Vagina (tissue), 2 donors: ENCODE data around the gene ZNF782. TPM values are rescaled to one million over a fixed set of nuclear protein-coding genes. Genes with fewer than 3 reads are reported as not detected.
"Not testable (repeated sequence)": the region's sequence is repeated elsewhere in the genome, so short reads cannot be mapped to it uniquely, and the experiment has no call there.

Experiments used
- DNase-seq, 2 donors: peaks; one replicate each; pipeline ENCODE4 v3.0.0-alpha.2; 2017; ENCODE audit errors: extremely low spot score in 2 of 2
- H3K27ac ChIP-seq: fragments of 200-600 bp; sonication (generic); one replicate; pipeline ENCODE4 v1.5.1; 2019
- H3K27me3 ChIP-seq: fragments of 200-600 bp; sonication (generic); one replicate; pipeline ENCODE4 v1.5.1; 2019
- H3K36me3 ChIP-seq, 2 donors: fragments of 200-600 bp; sonication (generic); one replicate each; pipeline ENCODE4 v1.5.1; 2017 to 2019
- H3K4me1 ChIP-seq: fragments of 200-600 bp; sonication (generic); one replicate; pipeline ENCODE4 v1.5.1; 2019
- H3K4me3 ChIP-seq, 2 donors: fragments of 200-600 bp; sonication (generic); 1 replicate in 1 of 2; 2 replicates in 1 of 2; pipeline ENCODE4 v1.5.1; 2016 to 2019
- H3K9me3 ChIP-seq: fragments of 200-600 bp; sonication (generic); one replicate; pipeline ENCODE4 v1.5.1; 2019
- CTCF ChIP-seq, 3 experiments: fragments of 450-650 bp in 2 of 3; fragments of 200-600 bp in 1 of 3; sonication (generic) in 1 of 3; IDR thresholded peaks; one replicate each; pipeline ENCODE4 v1.5.1; 2017 to 2019; ENCODE audit warnings: antibody characterized with exemption in 3 of 3, mild to moderate bottlenecking in 2 of 3, moderate library complexity in 2 of 3
- POLR2A ChIP-seq, 2 donors: fragments of 450-650 bp; IDR thresholded peaks; one replicate each; pipeline ENCODE4 v1.6.1; 2017; ENCODE audit warnings: antibody characterized with exemption in 2 of 2, mild to moderate bottlenecking in 2 of 2, moderate library complexity in 2 of 2
- POLR2AphosphoS5 ChIP-seq, 2 donors: sonication (generic); formaldehyde crosslinking; IDR thresholded peaks; one replicate each; pipeline ENCODE4 v1.9.0; 2017; ENCODE audit warnings: antibody characterized with exemption in 2 of 2, mild to moderate bottlenecking in 2 of 2, low read depth in 1 of 2; ENCODE audit not compliant: insufficient read depth in 1 of 2
- intact Hi-C: fragments of 100-400 bp; cut with DNase I; formaldehyde crosslinking; loops from one replicate; pipeline ENCODE4 v1.15.1; 2023
- total RNA-seq: library from RNA; depleted of rRNA; stranded (reverse); fragments of >200 nt; gene quantifications from one replicate; pipeline ENCODE4 v1.2.3, GENCODE V29; 2016

Gene ZNF782
- total RNA-seq, 1 donor from 2014 or later = 16.9 TPM

GRCh38 chr9:96871176-96871575, 16.9 kb upstream of the ZNF782 start:
- Histone ChIP-seq H3K4me1 (peaks cover 8% of the 10 kb centered on the region), H3K27me3 (no peaks in the 10 kb centered on the region), H3K36me3 (no peaks in the 10 kb centered on the region), H3K9me3 (no peaks in the 10 kb centered on the region), H3K4me3 (no peak overlapping the region), H3K27ac (no peak overlapping the region)
- intact Hi-C loops = no loop called here
- no peak for TF ChIP-seq POLR2A (IDR thresholded peaks at IDR 0.05)
- TF ChIP-seq CTCF (IDR thresholded peaks at IDR 0.05) = no peak
- TF ChIP-seq POLR2AphosphoS5 (IDR thresholded peaks at IDR 0.05; ENCODE audit: insufficient read depth in 1 of 2, low read depth in 1 of 2) = no peak
- DNase-seq = no peak

GRCh38 chr9:96868709-96869108, 14.4 kb upstream of the ZNF782 start:
- H3K4me3 ChIP-seq = no peak overlapping the region
- intact Hi-C loops = no loop called here
- TF ChIP-seq POLR2A (IDR thresholded peaks at IDR 0.05) (no peak), CTCF (IDR thresholded peaks at IDR 0.05) (no peak), POLR2AphosphoS5 (IDR thresholded peaks at IDR 0.05; ENCODE audit: insufficient read depth in 1 of 2, low read depth in 1 of 2) (peak in 1 of 2 donors; percentile 72)
- no peaks in the 10 kb centered on the region for H3K27me3 ChIP-seq
- H3K9me3 ChIP-seq = no peaks in the 10 kb centered on the region
- no peak overlapping the region for H3K27ac ChIP-seq
- no peaks in the 10 kb centered on the region for H3K36me3 ChIP-seq
- DNase-seq = no peak
- no peaks in the 10 kb centered on the region for H3K4me1 ChIP-seq

- H3K4me1 ChIP-seq = no peaks in the 10 kb centered on the region
- TF ChIP-seq POLR2AphosphoS5 (IDR thresholded peaks at IDR 0.05; ENCODE audit: insufficient read depth in 1 of 2, low read depth in 1 of 2) = no peak
- no peak for TF ChIP-seq POLR2A (IDR thresholded peaks at IDR 0.05)
- TF ChIP-seq CTCF (IDR thresholded peaks at IDR 0.05) = no peak
- no peak overlapping the region for H3K4me3 ChIP-seq
- no peaks in the 10 kb centered on the region for H3K27me3 ChIP-seq
- intact Hi-C loops = no loop called here
- no peak overlapping the region for H3K27ac ChIP-seq
- no peaks in the 10 kb centered on the region for H3K36me3 ChIP-seq
- no peaks in the 10 kb centered on the region for H3K9me3 ChIP-seq
- DNase-seq = no peak
These were observed 12.9 kb upstream of the ZNF782 start for GRCh38 chr9:96867079-96867804.

- intact Hi-C loops, DNase-seq, H3K36me3 ChIP-seq, H3K4me1 ChIP-seq, H3K27me3 ChIP-seq, H3K27ac ChIP-seq, H3K9me3 ChIP-seq, H3K4me3 ChIP-seq: not testable (repeated sequence)
These were observed 10.9 kb upstream of the ZNF782 start for GRCh38 chr9:96865240-96865639.

- H3K27ac ChIP-seq = no peak overlapping the region
- H3K4me3 ChIP-seq = no peak overlapping the region
- TF ChIP-seq CTCF (IDR thresholded peaks at IDR 0.05) = no peak
- TF ChIP-seq POLR2A (IDR thresholded peaks at IDR 0.05) = no peak
- TF ChIP-seq POLR2AphosphoS5 (IDR thresholded peaks at IDR 0.05; ENCODE audit: insufficient read depth in 1 of 2, low read depth in 1 of 2) = no peak
- intact Hi-C loops = no loop called here
- peaks cover 5% of the 10 kb centered on the region for H3K4me1 ChIP-seq
- H3K9me3 ChIP-seq = no peaks in the 10 kb centered on the region
- H3K27me3 ChIP-seq = no peaks in the 10 kb centered on the region
- no peaks in the 10 kb centered on the region for H3K36me3 ChIP-seq
- no peak for DNase-seq
These were observed 5.3 kb upstream of the ZNF782 start for GRCh38 chr9:96859461-96860198.
